Lung (tissue), 12 donors: ENCODE data around the gene PHYKPL. TPM values are rescaled to one million over a fixed set of nuclear protein-coding genes. Genes with fewer than 3 reads are reported as not detected.

Experiments
- ATAC-seq: fragments of 200-7000 bp; cut with Tn5 transposase; one replicate; pipeline ENCODE4 v1.9.1; 2020; ENCODE audit warnings: moderate number of reproducible peaks; ENCODE audit not compliant: insufficient read depth, low FRiP score
- DNase-seq, 3 donors: peaks; one replicate each; pipeline ENCODE4 v3.0.0-alpha.2; 2013 to 2017
- H3K27ac ChIP-seq, 2 donors: one replicate each; pipeline ENCODE4 v1.5.1; 2013; ENCODE audit warnings: mild to moderate bottlenecking in 2 of 2, moderate library complexity in 2 of 2, control low read depth in 1 of 2, inconsistent platforms in 1 of 2, low read depth in 1 of 2, low read length in 1 of 2
- H3K27me3 ChIP-seq, 3 donors: one replicate each; pipeline ENCODE4 v1.5.1; 2013; ENCODE audit warnings: low read length in 2 of 3; ENCODE audit not compliant: control insufficient read depth in 3 of 3, insufficient read depth in 3 of 3
- H3K36me3 ChIP-seq, 4 donors: one replicate each; pipeline ENCODE4 v1.5.1; 2013; ENCODE audit warnings: low read length in 4 of 4, mild to moderate bottlenecking in 1 of 4, moderate library complexity in 1 of 4; ENCODE audit not compliant: control insufficient read depth in 4 of 4, insufficient read depth in 4 of 4
- H3K4me1 ChIP-seq, 5 donors: one replicate each; pipeline ENCODE4 v1.5.1; 2013; ENCODE audit warnings: low read length in 5 of 5, mild to moderate bottlenecking in 2 of 5, moderate library complexity in 1 of 5; ENCODE audit not compliant: control insufficient read depth in 5 of 5, insufficient read depth in 5 of 5
- H3K4me3 ChIP-seq: one replicate; pipeline ENCODE4 v1.5.1; 2013; ENCODE audit warnings: mild to moderate bottlenecking, control low read depth, moderate library complexity
- H3K9ac ChIP-seq, 2 donors: one replicate each; pipeline ENCODE4 v1.5.1; 2013; ENCODE audit warnings: low read length in 2 of 2, control low read depth in 1 of 2; ENCODE audit not compliant: insufficient read depth in 1 of 2
- H3K9me3 ChIP-seq, 4 donors: one replicate each; pipeline ENCODE4 v1.5.1; 2013; ENCODE audit warnings: low read length in 3 of 4, mild to moderate bottlenecking in 1 of 4, moderate library complexity in 1 of 4; ENCODE audit not compliant: control insufficient read depth in 4 of 4, insufficient read depth in 3 of 4
- WGBS, 2 donors: extraction: QIAGEN DNeasy Blood & Tissue Kit; methylation state at CpG; one replicate each; pipeline ENCODE4 v1.1.7; 2013; 5-methylcytosine and 5-hydroxymethylcytosine counted together
- polyA plus RNA-seq, 2 donors: library from polyadenylated mRNA; stranded (reverse); fragments of 200-250 nt; gene quantifications; one replicate each; pipeline ENCODE4 v1.2.1, GENCODE V29; 2013
- total RNA-seq, 2 donors: library from RNA; depleted of rRNA in 1 of 2; stranded (reverse); fragments of >200 nt in 1 of 2; gene quantifications; one replicate each; pipeline ENCODE4 v1.2.1, GENCODE V29; 2014 to 2021
- TF ChIP-seq, protein P1 (sequence below): IDR thresholded peaks from 2 replicates; pipeline ENCODE4 v1.5.1; 2012; ENCODE audit warnings: mild to moderate bottlenecking; ENCODE audit errors: control extremely low read depth, extremely low read depth
- donor health status: control.
- donor health status: control.
- donor health status: Bipolar disorder and iron deficiency.
- donor health status: healthy.
- donor health status: DM: yes; HTN: yes; CAD: no.

Gene PHYKPL
- total and polyA plus RNA-seq, 4 donors, result 49.7 to 100 (median 75.8) TPM

GRCh38 chr5:178274781-178275537, 42.4 kb upstream of the PHYKPL start:
- Histone ChIP-seq H3K27me3 (no peaks in the 10 kb centered on the region), H3K4me3 (no peak overlapping the region), H3K36me3 (no peaks in the 10 kb centered on the region), H3K4me1 (peaks cover 0 to 9% (median 5%) of the 10 kb centered on the region in 5 donors), H3K9me3 (peaks cover 0 to 5% (median 2%) of the 10 kb centered on the region in 4 donors), H3K9ac (no peak overlapping the region), H3K27ac (no peak overlapping the region)
- ATAC-seq (no peak), DNase-seq (peak; percentile 27 to 50 (median 37))
- 85 to 87% methylated on average over 20 of the region's 20 CpGs for WGBS, 2 donors
- TF ChIP-seq, protein P1, sequence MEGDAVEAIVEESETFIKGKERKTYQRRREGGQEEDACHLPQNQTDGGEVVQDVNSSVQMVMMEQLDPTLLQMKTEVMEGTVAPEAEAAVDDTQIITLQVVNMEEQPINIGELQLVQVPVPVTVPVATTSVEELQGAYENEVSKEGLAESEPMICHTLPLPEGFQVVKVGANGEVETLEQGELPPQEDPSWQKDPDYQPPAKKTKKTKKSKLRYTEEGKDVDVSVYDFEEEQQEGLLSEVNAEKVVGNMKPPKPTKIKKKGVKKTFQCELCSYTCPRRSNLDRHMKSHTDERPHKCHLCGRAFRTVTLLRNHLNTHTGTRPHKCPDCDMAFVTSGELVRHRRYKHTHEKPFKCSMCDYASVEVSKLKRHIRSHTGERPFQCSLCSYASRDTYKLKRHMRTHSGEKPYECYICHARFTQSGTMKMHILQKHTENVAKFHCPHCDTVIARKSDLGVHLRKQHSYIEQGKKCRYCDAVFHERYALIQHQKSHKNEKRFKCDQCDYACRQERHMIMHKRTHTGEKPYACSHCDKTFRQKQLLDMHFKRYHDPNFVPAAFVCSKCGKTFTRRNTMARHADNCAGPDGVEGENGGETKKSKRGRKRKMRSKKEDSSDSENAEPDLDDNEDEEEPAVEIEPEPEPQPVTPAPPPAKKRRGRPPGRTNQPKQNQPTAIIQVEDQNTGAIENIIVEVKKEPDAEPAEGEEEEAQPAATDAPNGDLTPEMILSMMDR, result no peak

- 68 to 80% methylated on average over 14 of the region's 14 CpGs for WGBS, 2 donors
- TF ChIP-seq, protein P1, result no peak
- ATAC-seq, result peak; percentile 66
- no peaks in the 10 kb centered on the region for H3K27me3 ChIP-seq
- H3K4me3 ChIP-seq, result no peak overlapping the region
- DNase-seq, result peak in 2 of 3 donors; percentile 39 to 43
- no peak overlapping the region for H3K9ac ChIP-seq
- H3K4me1 ChIP-seq, result peaks cover 0 to 6% (median 5%) of the 10 kb centered on the region in 5 donors
- H3K36me3 ChIP-seq, result no peaks in the 10 kb centered on the region
- H3K9me3 ChIP-seq, result peaks cover 0 to 5% (median 2%) of the 10 kb centered on the region in 4 donors
- peak overlapping the region in 1 of 2 donors; percentile 5 for H3K27ac ChIP-seq
Observed at GRCh38 chr5:178273665-178274541, 41.3 kb upstream of the PHYKPL start.

DNA sequence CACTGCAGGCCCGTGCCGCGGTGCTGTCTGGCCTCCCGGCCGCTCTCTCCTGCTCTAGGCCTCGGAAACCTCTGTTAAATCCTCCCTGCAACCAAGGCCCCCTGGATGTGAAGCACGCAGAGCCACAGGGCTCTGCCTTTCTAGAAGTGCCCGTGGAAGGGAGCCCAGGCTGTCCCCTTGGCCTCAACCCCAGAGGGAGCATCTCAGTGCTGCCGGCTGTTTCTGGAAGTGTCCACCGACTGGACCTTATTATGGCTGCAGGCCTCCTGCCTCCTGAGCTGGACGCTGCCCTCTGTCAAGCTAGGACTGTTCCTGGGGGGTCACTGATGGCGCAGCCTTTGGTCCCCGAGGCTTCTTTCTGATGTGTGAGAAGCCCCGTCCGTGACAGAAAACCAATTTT, 40.4 kb upstream of the PHYKPL start:
- H3K9me3 ChIP-seq, result peaks cover 0 to 5% (median 2%) of the 10 kb centered on the region in 4 donors
- H3K27me3 ChIP-seq, result no peaks in the 10 kb centered on the region
- WGBS, 2 donors, result 91 to 93% methylated on average over 15 of the region's 15 CpGs
- ATAC-seq (no peak), DNase-seq (no peak)
- no peak overlapping the region for H3K4me3 ChIP-seq
- no peak overlapping the region for H3K27ac ChIP-seq
- H3K4me1 ChIP-seq, result peaks cover 0 to 6% (median 5%) of the 10 kb centered on the region in 5 donors
- no peak overlapping the region for H3K9ac ChIP-seq
- TF ChIP-seq, protein P1, result no peak
- no peaks in the 10 kb centered on the region for H3K36me3 ChIP-seq
